Hepatocyte (in vitro differentiated cells): ENCODE measurements around the gene HINT3.

ENCODE experiments used
- EZH2 ChIP-seq: fragments of 200-600 bp; sonication (generic); IDR thresholded peaks from 2 replicates; pipeline ENCODE4 v1.6.1; 2016; ENCODE audit warnings: antibody characterized with exemption, mild to moderate bottlenecking, borderline replicate concordance
- EZH2phosphoT487 ChIP-seq: fragments of 200-600 bp; sonication (generic); IDR thresholded peaks from one replicate; pipeline ENCODE4 v1.6.1; 2018; ENCODE audit warnings: antibody characterized with exemption, mild to moderate bottlenecking, low read depth, moderate library complexity; ENCODE audit not compliant: unreplicated experiment, severe bottlenecking
- TF ChIP-seq, protein P1 (sequence below): fragments of 200-600 bp; sonication (generic); IDR thresholded peaks from 2 replicates; pipeline ENCODE4 v1.5.1; 2016; ENCODE audit warnings: antibody characterized with exemption, mild to moderate bottlenecking; ENCODE audit not compliant: poor library complexity

DNA sequence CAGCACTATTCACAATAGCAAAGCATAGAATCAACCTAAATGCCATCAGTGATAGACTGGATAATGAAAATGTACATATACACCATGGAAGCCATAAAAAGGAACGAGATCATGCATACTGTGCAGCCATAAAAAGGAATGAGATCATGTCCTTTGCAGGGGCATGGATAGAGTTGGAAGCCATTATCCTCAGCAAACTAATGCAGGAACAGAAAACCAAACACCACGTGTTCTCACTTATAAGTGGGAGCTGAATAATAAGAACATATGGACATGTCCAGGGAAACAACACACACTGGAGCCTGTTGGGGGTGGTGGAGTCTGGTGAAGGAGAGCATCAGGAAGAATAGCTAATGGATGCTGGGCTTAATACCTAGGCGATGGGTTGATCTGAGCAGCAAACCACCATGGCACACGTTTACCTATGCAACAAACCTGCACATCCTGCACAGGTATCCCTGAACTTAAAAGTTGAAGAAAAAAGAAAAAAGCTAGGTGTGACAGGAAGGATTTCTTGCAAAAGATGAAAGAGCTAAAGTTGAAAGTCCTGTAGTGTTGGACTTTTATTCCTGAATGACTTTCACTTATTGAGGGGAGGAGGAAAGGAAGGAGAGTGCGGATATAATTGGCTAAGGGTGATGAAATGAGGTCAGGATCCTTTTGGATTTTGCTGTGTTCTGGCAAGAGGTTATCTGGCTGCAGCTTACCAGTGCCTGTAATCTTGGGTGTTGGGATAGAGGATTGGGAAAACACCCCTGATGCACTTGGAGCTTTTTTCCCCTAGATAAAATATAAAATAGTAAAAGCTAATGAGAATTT, 38.3 kb downstream of the HINT3 start:
- TF ChIP-seq, protein P1, sequence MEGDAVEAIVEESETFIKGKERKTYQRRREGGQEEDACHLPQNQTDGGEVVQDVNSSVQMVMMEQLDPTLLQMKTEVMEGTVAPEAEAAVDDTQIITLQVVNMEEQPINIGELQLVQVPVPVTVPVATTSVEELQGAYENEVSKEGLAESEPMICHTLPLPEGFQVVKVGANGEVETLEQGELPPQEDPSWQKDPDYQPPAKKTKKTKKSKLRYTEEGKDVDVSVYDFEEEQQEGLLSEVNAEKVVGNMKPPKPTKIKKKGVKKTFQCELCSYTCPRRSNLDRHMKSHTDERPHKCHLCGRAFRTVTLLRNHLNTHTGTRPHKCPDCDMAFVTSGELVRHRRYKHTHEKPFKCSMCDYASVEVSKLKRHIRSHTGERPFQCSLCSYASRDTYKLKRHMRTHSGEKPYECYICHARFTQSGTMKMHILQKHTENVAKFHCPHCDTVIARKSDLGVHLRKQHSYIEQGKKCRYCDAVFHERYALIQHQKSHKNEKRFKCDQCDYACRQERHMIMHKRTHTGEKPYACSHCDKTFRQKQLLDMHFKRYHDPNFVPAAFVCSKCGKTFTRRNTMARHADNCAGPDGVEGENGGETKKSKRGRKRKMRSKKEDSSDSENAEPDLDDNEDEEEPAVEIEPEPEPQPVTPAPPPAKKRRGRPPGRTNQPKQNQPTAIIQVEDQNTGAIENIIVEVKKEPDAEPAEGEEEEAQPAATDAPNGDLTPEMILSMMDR = no peak
- TF ChIP-seq EZH2 = no peak
- no peak for TF ChIP-seq EZH2phosphoT487
